Activated CD8-positive, alpha-beta T cell treated with anti-CD3 and anti-CD28 coated beads for 36 hours (primary cell): ENCODE data around the gene SYT3. TPM values are rescaled to one million over a fixed set of nuclear protein-coding genes. Genes with fewer than 3 reads are reported as not detected.

ENCODE experiments used
- ATAC-seq: fragments of 200-7000 bp; cut with Tn5 transposase; one replicate; pipeline ENCODE4 v1.10.0; 2021; ENCODE audit warnings: mild to moderate bottlenecking, moderate library complexity
- CTCF ChIA-PET: fragments of 350-600 bp; sonication (Branson Sonifier 250); formaldehyde crosslinking; loops from one replicate; lab custom pipeline; 2021; ENCODE audit warnings: antibody characterized with exemption; lab: Charles Lee
- POLR2A ChIA-PET: fragments of 350-600 bp; sonication (Branson Sonifier 250); formaldehyde crosslinking; loops from one replicate; lab custom pipeline; 2021; ENCODE audit warnings: antibody characterized with exemption; lab: Charles Lee
- DNase-seq: peaks from one replicate; pipeline ENCODE4 v3.0.0-alpha.2; 2020
- H3K27ac Mint-ChIP-seq: one replicate; pipeline ENCODE4 v1.8.0; 2021; ENCODE audit warnings: mild to moderate bottlenecking, mixed read lengths
- H3K27me3 Mint-ChIP-seq: one replicate; pipeline ENCODE4 v1.8.0; 2021; ENCODE audit warnings: mixed read lengths
- H3K36me3 Mint-ChIP-seq: one replicate; pipeline ENCODE4 v1.8.0; 2021; ENCODE audit warnings: low read depth, mixed read lengths
- H3K4me1 Mint-ChIP-seq: one replicate; pipeline ENCODE4 v1.8.0; 2021; ENCODE audit warnings: low read depth, mixed read lengths
- H3K4me3 Mint-ChIP-seq: one replicate; pipeline ENCODE4 v1.8.0; 2021; ENCODE audit warnings: mild to moderate bottlenecking, moderate library complexity, mixed read lengths
- H3K9me3 Mint-ChIP-seq: one replicate; pipeline ENCODE4 v1.8.0; 2021; ENCODE audit warnings: mixed read lengths
- CTCF ChIP-seq: fragments of 200-600 bp; IDR thresholded peaks from one replicate; pipeline ENCODE4 v1.8.0; 2022; ENCODE audit warnings: antibody characterized with exemption, mild to moderate bottlenecking
- intact Hi-C: fragments of 100-400 bp; cut with micrococcal nuclease; formaldehyde crosslinking; loops from one replicate; pipeline ENCODE4 v1.10.0; 2022
- total RNA-seq, 2 experiments: library from RNA; stranded (reverse); gene quantifications; one replicate each; pipeline ENCODE4 v1.2.3, GENCODE V29; 2021

Gene SYT3
- total RNA-seq, 2 experiments from 2014 or later = not detected

GRCh38 chr19:50638600-50638999 lies 1.1 kb downstream of the SYT3 start:
- POLR2A ChIA-PET = no interaction called here
- H3K27ac Mint-ChIP-seq = no peak overlapping the region
- H3K9me3 Mint-ChIP-seq = peaks cover 12% of the 10 kb centered on the region
- no peak for TF ChIP-seq CTCF
- no peaks in the 10 kb centered on the region for H3K4me1 Mint-ChIP-seq
- CTCF ChIA-PET = no interaction called here
- peaks cover 39% of the 10 kb centered on the region for H3K27me3 Mint-ChIP-seq
- H3K4me3 Mint-ChIP-seq = peak overlapping the region; percentile 9
- ATAC-seq (no peak), DNase-seq (no peak)
- intact Hi-C loops = no loop called here
- H3K36me3 Mint-ChIP-seq = peaks cover 6% of the 10 kb centered on the region

GRCh38 chr19:50636317-50637085 lies 3.2 kb downstream of the SYT3 start:
- intact Hi-C loops = no loop called here
- CTCF ChIA-PET = no interaction called here
- TF ChIP-seq CTCF = no peak
- no peak overlapping the region for H3K4me3 Mint-ChIP-seq
- H3K36me3 Mint-ChIP-seq = peaks cover 8% of the 10 kb centered on the region
- POLR2A ChIA-PET = interaction anchor here (0.6 kb wide), 1 partner anchor 1494 kb away, joined by 3 read pairs; no protein-coding TSS in a partner anchor
- no peak overlapping the region for H3K27ac Mint-ChIP-seq
- peaks cover 35% of the 10 kb centered on the region for H3K27me3 Mint-ChIP-seq
- no peak for DNase-seq
- H3K4me1 Mint-ChIP-seq = no peaks in the 10 kb centered on the region
- no peak for ATAC-seq
- peaks cover 18% of the 10 kb centered on the region for H3K9me3 Mint-ChIP-seq

GRCh38 chr19:50633973-50634372 lies 5.7 kb downstream of the SYT3 start:
- ATAC-seq (no peak), DNase-seq (no peak)
- H3K27me3 Mint-ChIP-seq = peaks cover 30% of the 10 kb centered on the region
- ChIA-PET POLR2A (no interaction called here), CTCF (no interaction called here)
- H3K36me3 Mint-ChIP-seq = peaks cover 8% of the 10 kb centered on the region
- H3K27ac Mint-ChIP-seq = no peak overlapping the region
- H3K4me1 Mint-ChIP-seq = no peaks in the 10 kb centered on the region
- intact Hi-C loops = no loop called here
- H3K9me3 Mint-ChIP-seq = peaks cover 18% of the 10 kb centered on the region
- no peak for TF ChIP-seq CTCF
- H3K4me3 Mint-ChIP-seq = no peak overlapping the region

DNA sequence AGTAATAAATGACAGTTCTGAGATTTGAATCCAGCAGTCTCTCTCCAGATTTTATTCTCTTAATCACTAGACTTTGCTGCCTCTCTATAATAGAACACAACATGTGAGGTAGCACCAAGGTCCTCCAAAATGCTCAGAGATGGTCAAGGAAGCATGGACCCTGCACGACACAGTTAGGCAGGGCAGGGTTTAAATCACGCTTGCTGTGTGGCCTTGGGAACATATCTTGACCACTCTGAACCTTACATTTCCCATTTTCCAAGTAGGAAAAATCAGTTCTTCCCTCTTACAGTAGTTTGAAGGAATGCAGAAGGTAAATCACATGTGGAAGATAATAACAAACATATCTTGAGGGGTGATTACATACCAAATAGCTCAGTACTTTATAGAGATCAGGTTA lies 6.3 kb downstream of the SYT3 start:
- TF ChIP-seq CTCF = no peak
- no peak for ATAC-seq
- ChIA-PET POLR2A (no interaction called here), CTCF (no interaction called here)
- no peak for DNase-seq
- Mint-ChIP-seq H3K27me3 (peaks cover 25% of the 10 kb centered on the region), H3K36me3 (peaks cover 8% of the 10 kb centered on the region), H3K4me3 (no peak overlapping the region), H3K27ac (no peak overlapping the region), H3K4me1 (no peaks in the 10 kb centered on the region), H3K9me3 (peaks cover 18% of the 10 kb centered on the region)
- intact Hi-C loops = no loop called here

GRCh38 chr19:50632151-50632835 lies 7.4 kb downstream of the SYT3 start:
- Mint-ChIP-seq H3K36me3 (peaks cover 8% of the 10 kb centered on the region), H3K4me3 (no peak overlapping the region), H3K4me1 (no peaks in the 10 kb centered on the region), H3K9me3 (peaks cover 18% of the 10 kb centered on the region), H3K27me3 (peaks cover 16% of the 10 kb centered on the region), H3K27ac (no peak overlapping the region)
- ChIA-PET CTCF (no interaction called here), POLR2A (no interaction called here)
- no peak for ATAC-seq
- TF ChIP-seq CTCF = no peak
- DNase-seq = no peak
- intact Hi-C loops = no loop called here
